Cardiac muscle cell (in vitro differentiated cells and primary cell): ENCODE data around the gene C22orf42. TPM values are rescaled to one million over a fixed set of nuclear protein-coding genes. Genes with fewer than 3 reads are reported as not detected.
A peak's percentile ranks its signal among the peaks of the same experiment; 100 is the strongest.

Experiments used
- DNase-seq, 2 donors: peaks; one replicate each; pipeline versions ENCODE4 v3.0.0 to v3.0.0-alpha.2; 2010 to 2017; ENCODE audit warnings: low read depth in 1 of 2, low spot score in 1 of 2
- H3K27ac ChIP-seq: fragments of 200-600 bp; sonication (generic); 2 replicates; pipeline ENCODE4 v1.5.1; 2016
- H3K27me3 ChIP-seq: fragments of 200-600 bp; sonication (generic); 2 replicates; pipeline ENCODE4 v1.6.0; 2016; ENCODE audit warnings: control low read depth
- H3K36me3 ChIP-seq: fragments of 200-600 bp; sonication (generic); 2 replicates; pipeline ENCODE4 v1.5.1; 2016; ENCODE audit warnings: control low read depth
- H3K4me1 ChIP-seq: fragments of 200-600 bp; sonication (generic); 2 replicates; pipeline ENCODE4 v1.8.1; 2017; ENCODE audit warnings: low read depth, mild to moderate bottlenecking, mixed run types
- H3K4me3 ChIP-seq: fragments of 200-600 bp; sonication (generic); 2 replicates; pipeline ENCODE4 v1.5.1; 2016; ENCODE audit warnings: mild to moderate bottlenecking
- H3K9me3 ChIP-seq: fragments of 200-600 bp; sonication (generic); 2 replicates; pipeline ENCODE4 v1.5.1; 2017; ENCODE audit warnings: low read depth, mild to moderate bottlenecking, control low read depth
- polyA plus RNA-seq: library from polyadenylated mRNA; unstranded; fragments of >200 nt; fragmentation: Nextera tagmentation; extraction: Ambion mirVana; gene quantifications from 2 replicates; pipeline ENCODE4 v1.2.1, GENCODE V29; 2016
- total RNA-seq: library from RNA; depleted of rRNA; stranded (reverse); fragments of >200 nt; gene quantifications from 2 replicates; pipeline ENCODE4 v1.2.3, GENCODE V29; 2016
- TF ChIP-seq, protein P1 (sequence below): IDR thresholded peaks from 2 replicates; pipeline ENCODE4 v1.5.1; 2012; ENCODE audit warnings: low read depth, mild to moderate bottlenecking, low read length

Gene C22orf42
- total and polyA plus RNA-seq, 2 experiments from 2014 or later, result not detected

GRCh38 chr22:32120603-32121002, 38.5 kb downstream of the C22orf42 start:
- Histone ChIP-seq H3K36me3 (no peaks in the 10 kb centered on the region), H3K9me3 (no peaks in the 10 kb centered on the region), H3K4me3 (no peak overlapping the region), H3K27me3 (no peaks in the 10 kb centered on the region), H3K4me1 (no peaks in the 10 kb centered on the region), H3K27ac (no peak overlapping the region)
- DNase-seq, result no peak
- TF ChIP-seq, protein P1, sequence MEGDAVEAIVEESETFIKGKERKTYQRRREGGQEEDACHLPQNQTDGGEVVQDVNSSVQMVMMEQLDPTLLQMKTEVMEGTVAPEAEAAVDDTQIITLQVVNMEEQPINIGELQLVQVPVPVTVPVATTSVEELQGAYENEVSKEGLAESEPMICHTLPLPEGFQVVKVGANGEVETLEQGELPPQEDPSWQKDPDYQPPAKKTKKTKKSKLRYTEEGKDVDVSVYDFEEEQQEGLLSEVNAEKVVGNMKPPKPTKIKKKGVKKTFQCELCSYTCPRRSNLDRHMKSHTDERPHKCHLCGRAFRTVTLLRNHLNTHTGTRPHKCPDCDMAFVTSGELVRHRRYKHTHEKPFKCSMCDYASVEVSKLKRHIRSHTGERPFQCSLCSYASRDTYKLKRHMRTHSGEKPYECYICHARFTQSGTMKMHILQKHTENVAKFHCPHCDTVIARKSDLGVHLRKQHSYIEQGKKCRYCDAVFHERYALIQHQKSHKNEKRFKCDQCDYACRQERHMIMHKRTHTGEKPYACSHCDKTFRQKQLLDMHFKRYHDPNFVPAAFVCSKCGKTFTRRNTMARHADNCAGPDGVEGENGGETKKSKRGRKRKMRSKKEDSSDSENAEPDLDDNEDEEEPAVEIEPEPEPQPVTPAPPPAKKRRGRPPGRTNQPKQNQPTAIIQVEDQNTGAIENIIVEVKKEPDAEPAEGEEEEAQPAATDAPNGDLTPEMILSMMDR, result no peak

DNA sequence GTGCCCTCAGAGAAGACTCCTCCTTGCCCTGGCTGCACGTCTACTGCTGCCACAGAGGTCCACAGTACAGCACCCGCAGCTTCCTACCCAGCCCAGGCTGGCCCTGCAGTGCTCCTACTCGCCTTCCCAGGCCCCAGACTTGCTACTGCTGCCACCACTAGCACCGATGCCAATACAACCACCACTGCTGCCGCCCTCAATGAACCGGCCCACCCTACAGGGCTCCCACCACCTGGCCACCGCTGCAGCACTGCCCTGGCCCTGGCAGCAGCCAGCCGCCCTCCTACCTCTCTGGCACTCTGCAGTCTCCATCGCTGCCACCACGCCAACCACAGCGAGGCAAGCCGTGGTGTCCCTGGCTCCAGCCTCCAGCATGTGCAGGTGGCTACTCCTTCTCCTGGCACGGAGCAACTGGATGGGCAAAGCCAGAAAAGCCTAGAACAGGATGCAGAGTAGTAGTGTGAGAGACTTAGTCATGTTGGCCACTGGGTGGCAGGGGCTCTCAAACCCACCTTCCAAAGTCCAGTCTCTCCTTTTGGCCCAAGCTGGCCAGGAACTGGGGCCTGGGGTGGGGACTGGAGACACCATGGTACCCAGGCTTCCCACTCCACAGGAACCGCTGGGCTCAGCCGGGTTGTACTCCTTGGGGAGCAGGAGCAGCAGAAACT, 39.4 kb downstream of the C22orf42 start:
- no peaks in the 10 kb centered on the region for H3K9me3 ChIP-seq
- TF ChIP-seq, protein P1, result no peak
- no peaks in the 10 kb centered on the region for H3K27me3 ChIP-seq
- H3K4me1 ChIP-seq, result no peaks in the 10 kb centered on the region
- no peak overlapping the region for H3K27ac ChIP-seq
- H3K36me3 ChIP-seq, result no peaks in the 10 kb centered on the region
- no peak for DNase-seq
- no peak overlapping the region for H3K4me3 ChIP-seq

DNA sequence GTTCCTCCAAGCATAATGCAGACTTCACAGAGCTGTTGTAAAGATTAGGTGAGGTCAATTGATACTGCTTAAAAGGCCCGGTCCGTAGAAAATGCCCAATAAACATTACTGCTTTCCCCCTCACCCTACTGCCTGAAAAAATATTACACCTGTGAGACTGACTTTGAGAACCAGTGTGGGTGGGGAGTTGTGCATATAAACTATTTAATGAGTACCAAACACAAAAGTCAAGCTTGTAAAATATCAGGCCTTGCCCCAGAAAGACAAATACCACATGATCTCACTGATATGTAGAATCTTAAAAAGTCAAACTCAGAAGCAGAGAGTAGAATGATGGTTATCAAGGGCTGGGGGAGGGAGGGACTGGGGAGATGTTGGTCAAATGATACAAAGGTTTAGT, 46.7 kb downstream of the C22orf42 start:
- no peaks in the 10 kb centered on the region for H3K36me3 ChIP-seq
- H3K27me3 ChIP-seq, result peaks cover 10% of the 10 kb centered on the region
- no peak for DNase-seq
- no peaks in the 10 kb centered on the region for H3K9me3 ChIP-seq
- TF ChIP-seq, protein P1, result no peak
- no peaks in the 10 kb centered on the region for H3K4me1 ChIP-seq
- no peak overlapping the region for H3K4me3 ChIP-seq
- H3K27ac ChIP-seq, result no peak overlapping the region

DNA sequence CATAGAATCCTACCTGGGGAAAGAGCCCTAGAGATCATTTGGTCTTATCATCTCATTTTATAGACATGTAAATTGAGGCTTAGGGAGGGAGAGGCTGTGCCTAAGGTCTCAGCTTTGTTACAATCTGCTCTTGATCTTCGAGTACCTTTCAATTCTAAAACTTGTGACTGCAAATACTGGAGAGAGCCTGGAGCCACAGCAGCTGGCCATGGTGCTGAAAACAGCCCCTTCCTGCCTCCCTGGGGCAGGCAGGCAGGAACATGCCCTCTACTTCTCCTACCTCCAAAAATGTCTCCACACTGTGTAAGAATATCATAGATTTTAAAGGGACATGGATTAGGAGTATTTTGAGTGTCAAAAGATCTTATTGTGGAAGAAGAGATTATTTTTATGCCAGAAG, 52.2 kb downstream of the C22orf42 start:
- Histone ChIP-seq H3K4me1 (no peaks in the 10 kb centered on the region), H3K9me3 (no peaks in the 10 kb centered on the region), H3K4me3 (no peak overlapping the region), H3K36me3 (no peaks in the 10 kb centered on the region), H3K27ac (no peak overlapping the region), H3K27me3 (peaks cover 15% of the 10 kb centered on the region)
- TF ChIP-seq, protein P1, result no peak
- peak; percentile 27 to 75 for DNase-seq

DNA sequence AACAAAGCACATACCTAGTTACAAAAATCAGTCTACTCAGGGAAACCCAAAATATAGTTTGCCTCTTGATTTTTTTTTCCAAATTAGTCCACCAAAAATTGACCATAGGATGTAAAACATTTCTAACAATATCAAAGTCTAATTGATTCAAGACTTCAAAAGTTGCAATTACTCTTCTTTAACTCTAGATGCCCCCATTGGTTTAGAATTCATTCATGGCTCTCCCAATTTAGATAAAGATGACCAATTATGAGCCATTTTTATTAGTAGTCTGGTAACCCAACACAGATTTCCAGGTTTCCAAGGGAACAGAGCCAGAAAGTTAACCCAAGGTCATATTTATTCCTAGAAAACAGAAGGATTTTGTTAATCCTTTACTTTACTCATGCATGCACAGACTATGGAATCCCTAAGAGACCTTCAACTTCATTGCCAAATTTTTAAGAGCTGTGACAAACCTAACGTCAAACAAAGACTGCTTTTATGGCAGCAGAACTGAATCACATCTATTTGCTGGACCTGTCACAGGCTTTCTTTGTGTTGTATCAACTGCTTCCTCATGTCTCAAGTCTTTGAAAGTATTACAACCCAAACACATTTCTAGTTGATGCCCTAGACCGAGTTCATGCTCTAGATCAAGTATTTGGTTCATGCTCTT, 55.3 kb downstream of the C22orf42 start:
- TF ChIP-seq, protein P1, result no peak
- Histone ChIP-seq H3K4me3 (no peak overlapping the region), H3K4me1 (no peaks in the 10 kb centered on the region), H3K27me3 (peaks cover 13% of the 10 kb centered on the region), H3K9me3 (no peaks in the 10 kb centered on the region), H3K36me3 (no peaks in the 10 kb centered on the region), H3K27ac (no peak overlapping the region)
- DNase-seq, result peak in 1 of 2 donors; percentile 20
